Umbilical cord (tissue), 2 donors: ENCODE results near the gene PDE4D. TPM values are rescaled to one million over a fixed set of nuclear protein-coding genes. Genes with fewer than 3 reads are reported as not detected.
A peak's percentile ranks its signal among the peaks of the same experiment; 100 is the strongest.
"Not testable (repeated sequence)": the region's sequence is repeated elsewhere in the genome, so short reads cannot be mapped to it uniquely, and the experiment has no call there.

ENCODE experiments used
- DNase-seq: peaks from one replicate; pipeline ENCODE4 v3.0.0-alpha.2; 2015; ENCODE audit warnings: low spot score
- total RNA-seq: library from RNA; depleted of rRNA; stranded (reverse); fragments of >200 nt; gene quantifications from one replicate; pipeline ENCODE4 v1.2.3, GENCODE V29; 2014; ENCODE audit warnings: low replicate concordance; ENCODE audit not compliant: insufficient read depth

The PDE4D gene
- total RNA-seq, 1 donor from 2014 or later: 283 TPM

DNA sequence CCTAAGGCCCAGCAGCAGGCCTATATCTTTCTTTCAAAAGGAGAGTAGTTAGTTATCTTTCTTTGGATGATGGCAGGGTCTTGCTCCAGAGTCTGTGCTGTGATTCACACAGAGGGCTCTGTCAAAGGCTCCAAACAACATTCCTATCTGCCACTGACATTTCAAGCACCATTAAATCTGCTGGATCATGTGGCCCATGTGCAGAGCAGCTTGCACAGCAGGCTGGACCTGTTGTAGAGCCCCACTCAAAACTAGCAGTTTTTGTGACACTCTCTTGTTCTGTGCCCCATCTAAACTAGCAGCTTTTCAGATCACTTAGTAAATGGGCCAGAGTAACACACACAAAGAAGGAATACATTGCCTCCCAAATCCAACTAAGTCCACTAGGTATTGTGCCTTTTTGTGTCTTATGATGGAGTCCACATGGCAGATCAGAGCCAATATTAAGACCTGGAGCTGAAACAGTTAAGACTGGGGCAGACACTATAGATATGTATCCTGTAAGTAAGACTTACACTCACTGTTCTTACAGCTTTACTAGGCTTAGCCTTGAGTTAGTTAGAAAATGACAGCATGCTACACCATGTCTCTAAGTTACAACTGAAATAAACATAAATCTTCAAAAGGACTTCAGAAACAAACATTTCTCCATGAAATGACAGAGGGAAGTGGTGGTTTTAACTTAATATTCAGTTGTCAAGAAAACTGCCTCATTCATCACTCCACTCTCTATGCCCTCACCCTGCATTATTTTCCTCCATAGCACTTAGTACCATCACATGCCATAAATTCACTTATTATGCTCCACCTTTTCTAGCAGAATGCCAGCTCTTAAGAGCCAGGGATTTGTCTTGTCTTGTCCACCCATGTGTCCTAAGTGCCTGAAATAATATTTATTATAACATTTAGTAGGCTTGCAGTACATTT is 909.7 kb downstream of the PDE4D start:
- DNase-seq: peak; percentile 61

DNA sequence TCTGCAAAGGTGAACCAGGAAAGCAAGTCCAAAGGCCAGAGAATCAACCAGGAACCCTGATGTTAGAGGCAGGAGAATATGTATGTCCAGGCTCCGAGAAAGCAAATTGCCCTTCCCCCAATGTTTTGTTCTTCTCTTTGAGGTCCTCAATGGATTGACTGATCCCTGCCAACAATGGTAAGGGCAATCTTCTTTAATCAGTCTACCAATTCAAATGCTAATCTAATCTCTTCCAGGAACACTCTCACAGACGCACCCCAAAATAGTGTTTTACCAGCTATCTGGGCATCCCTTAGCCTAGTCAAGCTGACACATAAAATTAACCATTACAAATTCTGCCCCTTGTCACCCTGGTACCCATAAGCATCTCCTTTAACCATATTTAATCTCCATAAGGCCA is 912.6 kb downstream of the PDE4D start:
- no peak for DNase-seq

DNA sequence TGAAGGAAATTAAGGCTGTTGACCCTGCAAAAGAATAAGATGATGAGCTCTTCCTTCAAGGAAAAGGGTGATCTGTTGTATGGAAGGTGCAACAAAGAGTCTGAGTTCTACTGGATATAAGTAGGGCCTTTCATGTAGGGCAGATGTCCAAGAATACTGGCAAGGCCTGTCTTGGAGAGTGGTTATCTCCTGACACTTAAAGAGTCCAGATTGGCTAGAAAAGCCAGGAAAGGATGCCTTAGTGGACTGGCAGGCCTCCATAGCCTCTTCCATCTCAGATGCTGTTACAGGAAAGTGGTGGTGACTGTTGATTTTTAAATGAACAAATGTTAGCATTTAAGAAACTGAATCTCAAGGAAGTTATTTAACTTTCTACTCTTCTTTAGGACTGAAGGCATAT is 914.4 kb downstream of the PDE4D start:
- no peak for DNase-seq

DNA sequence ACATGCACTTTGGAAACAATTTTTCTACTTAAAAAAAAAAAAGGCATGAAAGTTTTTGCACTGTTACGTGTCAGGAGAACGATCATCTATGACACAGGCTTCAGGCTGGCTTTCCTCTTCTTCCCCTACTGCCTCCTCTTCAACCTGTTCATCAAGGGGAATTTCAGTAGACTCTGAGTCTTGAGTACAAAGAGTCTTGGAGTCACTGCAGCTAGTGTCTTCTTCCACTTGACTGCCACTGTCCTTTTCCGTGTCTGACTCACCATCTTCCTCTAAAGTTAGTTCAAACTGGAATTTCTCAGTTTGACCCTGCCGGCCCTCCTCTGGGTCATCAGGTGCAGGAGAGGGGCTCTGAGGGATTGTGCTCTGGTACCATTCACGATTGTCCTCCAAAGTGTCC is 918.9 kb downstream of the PDE4D start:
- no peak for DNase-seq

DNA sequence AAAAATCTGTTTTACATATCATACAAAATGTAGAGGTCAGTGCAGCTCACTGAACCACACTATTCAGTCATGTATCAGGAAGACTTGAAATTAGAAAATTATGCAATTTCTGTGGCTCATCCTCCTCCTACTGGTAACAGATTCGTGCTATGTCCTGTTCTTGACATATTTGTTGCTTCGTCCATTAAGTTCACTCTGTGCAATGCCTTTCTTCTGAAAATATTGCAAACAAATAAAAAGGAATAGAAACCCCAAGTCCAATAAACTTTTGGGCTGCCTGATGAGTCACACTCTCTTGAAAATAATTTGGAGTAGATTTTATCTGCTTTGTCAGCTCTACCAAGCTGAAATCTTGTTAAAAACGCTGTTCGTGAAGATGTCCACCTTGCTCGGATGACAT is 919.4 kb downstream of the PDE4D start:
- no peak for DNase-seq

DNA sequence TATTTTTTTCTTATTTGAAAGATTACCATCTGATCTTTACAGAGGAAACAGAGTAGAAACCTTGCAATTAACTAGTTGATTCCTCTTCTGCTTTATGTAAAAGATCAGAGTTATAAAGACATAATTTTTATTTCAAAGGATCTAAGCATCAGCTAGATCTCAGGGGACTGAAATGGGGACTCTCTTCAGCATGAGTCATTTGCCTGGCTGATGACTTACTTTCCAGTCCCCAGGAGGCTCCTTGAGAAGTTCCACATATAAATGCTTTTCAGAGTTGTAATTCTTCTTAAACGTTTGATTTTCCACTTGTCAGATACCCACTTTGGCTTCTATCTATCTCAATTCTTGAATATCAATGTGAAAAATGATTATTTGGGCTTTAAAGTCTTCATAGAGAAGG is 921.2 kb downstream of the PDE4D start:
- DNase-seq: no peak

DNA sequence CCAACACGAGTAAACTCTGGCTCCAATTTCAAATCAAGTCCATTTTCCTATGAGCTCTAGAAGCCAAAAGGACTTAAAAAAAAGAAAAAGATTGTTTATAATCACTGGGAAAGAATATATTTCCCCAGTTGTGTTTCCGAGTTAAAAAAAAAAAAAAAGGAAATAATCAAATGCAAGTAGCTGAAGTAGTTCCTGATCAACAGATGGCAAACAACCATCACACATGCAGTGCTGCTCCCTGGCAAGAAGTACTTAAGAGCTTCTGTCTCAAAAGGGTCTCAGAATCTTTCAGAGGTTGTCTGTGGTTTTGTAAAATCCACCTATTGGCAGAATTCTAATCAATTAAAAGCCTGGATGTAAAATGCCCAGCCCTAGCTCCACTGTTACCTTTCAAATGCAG is 922.8 kb downstream of the PDE4D start:
- DNase-seq: no peak

DNA sequence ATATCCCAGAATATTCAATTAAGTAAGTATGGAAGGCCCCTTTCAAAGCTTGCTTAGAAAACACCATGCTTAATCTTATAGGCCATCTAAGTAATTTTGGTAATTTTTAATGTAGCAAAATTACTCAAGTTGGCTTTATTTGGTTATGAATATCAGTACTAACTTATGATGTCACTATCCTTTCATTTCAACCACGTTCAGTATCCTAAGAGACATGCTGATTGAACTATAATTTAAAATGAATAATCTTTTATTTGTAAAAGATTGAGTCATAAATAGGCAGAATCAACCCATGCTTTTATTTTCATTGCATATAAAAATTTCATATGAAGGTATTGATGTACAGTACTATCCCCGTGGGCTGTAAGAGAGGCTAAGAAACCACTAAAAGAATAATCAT is 923.7 kb downstream of the PDE4D start:
- no peak for DNase-seq

DNA sequence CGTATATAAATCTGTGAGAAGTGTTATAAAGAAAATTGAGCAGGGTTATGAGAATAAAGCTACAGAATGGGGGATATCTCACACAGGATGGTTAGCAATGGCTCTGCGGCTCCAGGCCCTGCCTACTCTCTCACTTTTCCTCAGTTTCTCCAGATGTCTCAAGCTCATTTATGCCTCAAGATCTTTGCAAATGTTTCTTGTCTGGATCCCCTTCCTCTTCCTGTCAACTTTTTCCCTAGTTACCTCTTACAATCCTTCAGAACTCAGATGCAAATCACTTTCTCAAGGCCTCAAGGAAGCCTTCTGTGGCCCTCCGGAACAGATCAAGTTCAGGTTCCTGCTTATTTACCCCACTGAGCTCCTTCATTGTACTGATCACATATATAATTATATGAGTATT is 924.3 kb downstream of the PDE4D start:
- DNase-seq: no peak

DNA sequence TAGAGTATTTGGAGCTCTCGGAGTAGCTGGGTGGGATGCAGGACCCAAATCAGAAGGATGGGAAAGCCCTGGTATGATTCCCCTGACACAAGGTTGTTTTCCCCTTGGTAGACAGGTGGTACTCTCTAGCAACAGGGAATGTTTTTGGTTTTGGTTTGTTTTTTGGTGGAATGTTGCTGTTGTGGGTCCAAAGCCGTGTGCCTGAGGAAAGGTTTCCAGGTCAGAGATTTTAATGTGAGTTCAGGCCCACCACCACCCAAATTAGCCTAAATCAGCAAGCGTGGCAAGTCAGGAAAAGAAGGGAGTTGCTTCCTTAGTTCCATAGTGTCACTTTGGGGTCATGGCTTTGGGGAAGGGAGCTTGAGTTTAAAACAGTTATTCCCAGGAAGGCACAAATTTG is 925.2 kb downstream of the PDE4D start:
- no peak for DNase-seq

DNA sequence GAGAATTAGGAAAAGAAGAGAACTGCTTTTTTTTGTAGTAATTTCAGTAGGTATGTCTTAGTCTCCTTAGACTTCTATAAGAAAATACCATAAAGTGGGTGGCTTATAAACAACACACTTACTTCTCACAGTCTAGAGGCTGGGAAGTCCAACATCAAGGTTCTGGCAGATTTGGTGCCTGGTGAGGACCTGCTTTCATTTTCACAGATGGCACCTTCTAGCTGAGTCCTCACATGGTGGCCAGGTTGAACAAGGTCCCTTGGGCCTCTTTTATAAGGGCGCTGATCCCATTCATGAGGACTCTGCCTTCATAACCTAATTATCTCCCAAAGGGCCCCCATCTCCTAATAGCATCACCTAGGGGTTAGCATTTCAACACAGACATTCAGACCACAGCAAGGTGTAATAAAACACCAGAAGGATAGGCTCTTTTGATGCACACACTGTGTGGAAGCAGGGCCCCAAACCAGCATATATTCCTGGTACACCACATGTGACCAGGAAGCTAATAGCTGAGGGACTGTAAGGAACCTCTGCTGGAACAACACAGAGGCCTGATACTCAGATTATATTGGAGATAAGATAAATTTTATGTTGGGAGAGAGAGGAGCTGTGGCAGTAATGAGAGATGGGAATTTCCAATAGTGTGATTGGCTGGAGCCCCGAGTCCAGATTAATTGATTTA is 925.8 kb downstream of the PDE4D start:
- no peak for DNase-seq

DNA sequence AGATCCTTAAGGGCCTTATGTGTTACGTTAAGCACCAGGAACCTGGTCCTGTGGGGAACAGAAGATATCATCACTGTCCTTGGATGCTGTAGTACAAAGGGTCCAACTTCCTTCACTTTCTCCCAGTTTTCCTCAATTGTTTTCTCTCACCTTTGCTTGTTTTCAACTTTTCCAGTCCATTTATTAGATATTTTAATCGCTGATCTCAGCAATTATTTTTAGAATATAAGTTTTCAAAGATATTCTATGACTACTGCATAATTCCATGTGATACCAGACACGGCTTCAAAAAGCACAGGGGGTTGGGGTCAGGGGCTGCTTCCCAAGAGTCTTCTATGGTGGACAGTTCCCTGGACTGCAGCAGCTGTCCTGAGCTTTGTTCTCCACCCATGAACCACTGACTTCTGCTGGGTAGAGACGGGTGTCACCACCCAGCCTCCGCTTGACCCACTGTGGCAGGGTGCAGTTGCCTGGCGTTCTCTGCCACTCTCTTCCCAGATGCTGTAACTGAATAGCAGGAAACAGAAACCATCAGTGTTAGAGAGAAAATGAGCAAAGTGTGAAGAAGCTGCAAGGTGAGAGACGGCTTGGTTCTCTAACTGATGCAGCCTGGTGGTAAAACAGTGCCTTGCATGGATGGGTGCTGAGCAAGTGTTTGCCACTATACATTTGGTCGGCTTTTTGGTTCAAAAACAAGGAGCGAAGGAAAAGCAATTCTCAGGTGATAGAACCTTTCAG is 927.7 kb downstream of the PDE4D start:
- DNase-seq: no peak

DNA sequence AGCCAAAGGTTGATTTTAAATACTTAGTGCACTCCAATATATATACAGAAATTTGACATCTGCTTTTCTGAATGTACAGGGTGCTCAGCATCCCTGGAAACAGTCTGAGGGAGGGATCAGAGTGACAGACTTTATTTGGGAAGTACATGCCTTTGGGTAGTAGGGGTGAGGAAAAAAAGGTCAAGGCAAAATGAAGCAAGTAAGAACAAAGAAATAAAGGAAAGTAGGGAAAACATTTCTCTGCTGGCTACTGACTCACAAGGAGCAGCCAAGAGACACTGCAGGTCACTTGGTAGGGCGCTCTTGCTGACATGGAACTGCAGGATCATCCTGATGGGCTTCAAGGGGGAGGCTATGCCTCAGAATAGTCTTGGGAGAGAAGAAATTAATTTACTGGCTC is 929.7 kb downstream of the PDE4D start:
- DNase-seq: no peak

DNA sequence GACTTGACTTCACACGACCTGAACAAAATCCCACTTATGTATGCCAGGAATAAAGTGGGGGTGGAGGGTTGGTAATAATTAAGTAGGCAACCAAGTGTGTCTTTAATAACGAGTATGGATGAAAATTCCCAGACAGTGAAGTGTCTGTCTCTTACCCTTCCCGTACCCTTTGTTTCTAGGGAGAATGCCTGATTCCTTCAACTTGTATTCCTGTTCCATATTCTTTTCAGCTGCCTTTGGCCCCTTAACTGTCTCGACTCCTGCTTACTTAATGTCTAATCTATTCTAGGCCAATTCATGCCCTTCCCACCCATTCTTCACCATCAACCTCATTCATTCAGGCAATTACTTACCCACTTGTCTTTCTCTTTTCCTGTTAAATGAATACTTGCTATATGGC is 930.2 kb downstream of the PDE4D start:
- DNase-seq: no peak

DNA sequence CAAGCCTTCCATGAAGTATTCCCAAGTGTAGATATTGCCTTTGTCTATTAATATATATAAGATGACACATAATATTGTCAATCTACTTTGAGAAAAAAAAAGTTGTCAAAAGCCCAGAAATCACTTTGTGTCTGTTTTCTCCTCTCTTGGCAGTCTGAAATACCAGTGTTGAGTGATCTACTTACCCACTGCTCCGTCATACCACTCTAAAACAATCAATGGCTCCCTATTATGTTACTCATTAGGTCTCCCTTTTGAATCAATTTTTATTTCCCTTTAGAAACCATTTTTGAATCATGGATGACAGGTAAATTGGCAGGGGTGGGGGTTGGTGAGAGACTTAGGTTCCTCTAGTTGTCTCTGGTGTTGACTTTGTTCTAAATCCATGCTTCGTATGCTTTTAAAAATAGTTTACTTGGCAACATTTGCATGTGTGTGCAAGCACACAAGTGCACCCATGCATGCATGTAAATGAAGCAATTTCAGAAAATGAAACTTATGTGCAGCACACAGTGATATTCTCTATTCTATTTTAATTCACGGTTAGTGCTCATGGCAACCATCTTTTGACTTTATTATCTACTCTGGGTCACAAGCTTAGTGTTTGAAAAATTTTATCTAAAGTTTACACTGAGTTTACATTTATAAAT is 931.8 kb downstream of the PDE4D start:
- no peak for DNase-seq

DNA sequence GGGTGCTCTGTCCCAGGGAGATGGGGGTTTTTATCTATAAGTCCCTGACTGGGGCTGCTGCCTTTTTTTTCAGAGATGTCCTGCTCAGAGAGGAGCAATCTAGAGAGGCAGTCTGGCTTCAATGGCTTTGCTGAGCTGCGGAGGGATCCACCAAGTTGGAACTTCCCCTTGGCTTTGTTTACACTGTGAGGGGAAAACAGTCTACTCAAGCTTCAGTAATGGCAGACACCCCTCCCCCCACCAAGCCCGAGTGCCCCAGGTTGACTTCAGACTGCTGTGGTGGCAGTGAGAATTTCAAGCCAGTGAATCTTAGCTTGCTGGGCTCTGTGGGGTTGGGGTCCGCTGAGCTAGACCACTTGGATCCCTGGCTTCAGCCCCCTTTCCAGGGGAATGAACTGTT is 934.8 kb downstream of the PDE4D start:
- no peak for DNase-seq

DNA sequence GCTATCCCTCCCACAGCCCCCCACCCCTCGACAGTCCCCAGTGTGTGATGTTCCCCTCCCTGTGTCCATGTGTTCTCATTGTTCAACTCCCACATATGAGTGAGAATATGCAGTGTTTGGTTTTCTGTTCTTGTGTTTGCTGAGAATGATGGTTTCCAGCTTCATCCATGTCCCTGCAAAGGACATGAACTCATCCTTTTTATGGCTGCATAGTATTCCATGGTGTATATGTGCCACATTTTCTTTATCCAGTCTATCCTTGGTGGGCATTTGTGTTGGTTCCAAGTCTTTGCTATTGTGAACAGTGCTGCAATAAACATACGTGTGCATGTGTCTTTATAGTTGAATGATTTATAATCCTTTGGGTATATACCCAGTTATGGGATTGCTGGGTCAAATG is 940.3 kb downstream of the PDE4D start:
- DNase-seq: not testable (repeated sequence)

DNA sequence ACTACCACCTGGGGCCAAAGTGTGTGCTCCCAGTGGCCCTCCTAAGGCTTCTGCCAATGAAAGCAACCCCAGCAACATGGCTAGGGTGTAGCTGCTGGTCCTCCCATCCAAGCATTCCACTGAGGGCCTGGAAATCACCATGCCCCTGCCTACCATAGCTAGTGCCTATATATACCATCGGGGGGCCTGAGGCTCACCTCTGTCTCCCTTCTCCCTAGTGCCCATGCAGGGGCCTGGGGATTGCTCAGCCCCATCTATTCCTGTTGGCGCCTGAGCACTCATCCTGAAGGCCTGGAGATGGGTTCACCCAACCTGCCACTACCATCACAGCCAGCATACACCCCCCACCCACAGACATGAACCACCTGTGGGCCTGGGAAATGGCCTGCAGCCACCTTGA is 943.3 kb downstream of the PDE4D start:
- DNase-seq: no peak

DNA sequence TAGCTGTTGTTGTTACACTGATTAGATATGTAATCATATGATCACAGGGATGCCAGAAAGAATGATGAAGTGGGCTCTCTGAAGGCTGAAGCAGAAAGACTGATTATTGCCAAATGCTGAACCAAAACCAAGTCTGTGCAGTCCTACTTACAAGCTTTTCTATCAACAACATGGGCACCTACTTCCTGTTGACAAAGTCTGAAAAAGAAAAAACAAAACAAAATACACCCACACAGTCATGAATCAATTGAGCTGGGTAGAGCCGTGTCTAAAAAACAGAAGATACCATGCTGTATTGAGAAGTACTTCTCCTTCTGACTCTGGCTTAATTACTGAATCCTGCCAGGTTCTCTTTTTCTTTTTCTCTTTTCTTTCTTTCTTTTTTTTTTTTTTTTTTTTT is 947.3 kb downstream of the PDE4D start:
- DNase-seq: no peak

DNA sequence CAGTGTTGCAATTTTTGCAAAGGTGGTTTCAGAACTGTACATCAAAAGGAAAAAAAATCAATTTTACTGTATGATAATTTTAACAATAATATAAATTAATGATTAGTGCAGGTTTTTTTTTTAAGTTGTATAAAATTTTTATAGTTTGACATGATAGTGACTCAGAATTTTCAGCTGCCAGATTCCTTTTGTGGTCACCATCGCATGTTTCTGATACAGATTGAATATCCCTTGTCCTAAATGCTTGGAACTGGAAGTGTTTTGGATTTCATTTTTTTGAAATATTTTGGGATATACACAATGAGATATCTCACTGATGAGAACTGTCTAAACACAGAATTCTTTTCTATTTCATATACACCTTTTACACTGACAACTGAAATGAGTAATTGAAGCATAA is 949.3 kb downstream of the PDE4D start:
- no peak for DNase-seq

DNA sequence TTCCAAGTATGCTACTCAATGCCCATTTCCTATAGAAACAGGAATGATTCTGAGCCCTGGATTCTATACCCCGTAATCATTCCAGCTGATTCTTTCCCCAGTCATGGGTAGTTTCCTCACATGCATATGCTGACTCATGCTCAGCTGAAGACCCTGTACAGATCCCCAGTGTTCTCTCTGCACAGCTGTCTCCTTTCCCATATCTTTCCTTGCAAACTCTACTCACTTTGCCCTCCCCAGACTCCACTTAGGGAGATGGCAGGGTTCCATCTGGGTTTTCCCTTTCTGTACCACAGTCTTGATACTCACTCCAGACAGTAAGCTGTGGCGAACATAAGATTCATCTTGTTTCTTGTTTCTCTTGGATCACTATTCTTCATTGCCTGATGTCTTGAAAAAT is 953.1 kb downstream of the PDE4D start:
- peak; percentile 74 for DNase-seq

DNA sequence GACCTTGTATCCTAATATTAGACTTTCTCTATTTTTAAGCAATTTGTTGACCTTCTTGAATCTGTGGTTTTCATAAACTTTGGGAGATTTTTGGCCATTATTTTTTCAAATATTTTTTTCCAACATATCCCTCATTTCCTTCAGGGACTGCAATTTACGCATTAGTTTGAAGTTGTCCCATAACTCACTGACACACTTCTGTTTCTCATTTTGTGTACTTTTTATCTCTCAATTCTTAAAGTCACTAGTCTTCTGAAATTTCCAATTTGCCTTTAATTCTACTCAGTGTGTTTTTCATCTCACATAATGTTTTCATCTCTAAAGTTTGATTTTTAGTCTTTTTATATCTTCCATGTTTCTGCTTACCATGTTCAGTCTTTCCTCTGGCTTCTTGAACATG is 953.9 kb downstream of the PDE4D start:
- no peak for DNase-seq
